ENCODE data around the gene REC8. TPM values are rescaled to one million over a fixed set of nuclear protein-coding genes. Genes with fewer than 3 reads are reported as not detected.

REC8 gene
- total RNA-seq, 1 donor from 2014 or later, result 18.5 TPM

- TF ChIP-seq CTCF (IDR thresholded peaks at IDR 0.05), result no peak
- Histone ChIP-seq H3K27me3 (no peaks in the 10 kb centered on the region), H3K36me3 (peaks cover 57% of the 10 kb centered on the region), H3K4me1 (no peaks in the 10 kb centered on the region), H3K9me3 (no peaks in the 10 kb centered on the region), H3K4me3 (no peak overlapping the region), H3K27ac (no peak overlapping the region)
- DNase-seq (no peak), ATAC-seq (no peak)
- intact Hi-C loops (cut with DNase I), result no loop called here
Measured at GRCh38 chr14:24204163-24205146, 32.6 kb downstream of the REC8 start.

GRCh38 chr14:24206260-24207103 lies 34.6 kb downstream of the REC8 start:
- peaks cover 70% of the 10 kb centered on the region for H3K36me3 ChIP-seq

GRCh38 chr14:24207104-24207551 lies 35.2 kb downstream of the REC8 start:
- no peak for ATAC-seq
- Histone ChIP-seq H3K27ac (no peak overlapping the region), H3K9me3 (no peaks in the 10 kb centered on the region), H3K4me3 (no peak overlapping the region), H3K27me3 (no peaks in the 10 kb centered on the region), H3K36me3 (peaks cover 65% of the 10 kb centered on the region), H3K4me1 (peaks cover 2% of the 10 kb centered on the region)
- DNase-seq, result no peak
- intact Hi-C loops (cut with DNase I), result no loop called here
- TF ChIP-seq CTCF (IDR thresholded peaks at IDR 0.05), result no peak

More at GRCh38 chr14:24206260-24207103, 34.6 kb downstream of the REC8 start:
- H3K27me3 ChIP-seq, result no peaks in the 10 kb centered on the region
- no peaks in the 10 kb centered on the region for H3K4me1 ChIP-seq
- DNase-seq (no peak), ATAC-seq (no peak)
- no peak overlapping the region for H3K27ac ChIP-seq
- intact Hi-C loops (cut with DNase I), result no loop called here
- H3K9me3 ChIP-seq, result no peaks in the 10 kb centered on the region
- no peak overlapping the region for H3K4me3 ChIP-seq
- TF ChIP-seq CTCF (IDR thresholded peaks at IDR 0.05), result no peak

DNA sequence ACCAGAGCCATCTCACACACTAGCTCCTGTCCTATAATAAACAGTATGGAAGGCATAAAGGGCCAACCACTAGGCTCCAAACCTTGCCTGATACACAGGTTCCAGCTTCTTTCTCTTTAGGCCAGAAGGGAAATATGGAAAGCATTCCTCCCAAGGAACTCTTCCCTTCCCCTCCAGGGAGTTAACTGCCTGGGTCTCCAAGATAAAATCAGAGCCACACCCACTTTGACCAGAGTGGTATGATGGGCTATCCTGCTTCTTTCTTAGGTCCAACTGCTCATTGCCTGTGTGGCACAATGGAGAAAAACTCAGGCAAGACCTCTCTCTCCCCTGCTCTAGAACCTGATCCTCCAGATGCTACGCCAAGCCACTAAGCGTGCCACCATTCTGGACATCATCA lies 35.7 kb downstream of the REC8 start:
- no peak for DNase-seq
- no peak overlapping the region for H3K4me3 ChIP-seq
- H3K27ac ChIP-seq, result no peak overlapping the region
- TF ChIP-seq CTCF (IDR thresholded peaks at IDR 0.05), result no peak
- no peaks in the 10 kb centered on the region for H3K9me3 ChIP-seq
- intact Hi-C loops (cut with DNase I), result no loop called here
- H3K27me3 ChIP-seq, result no peaks in the 10 kb centered on the region
- H3K36me3 ChIP-seq, result peaks cover 61% of the 10 kb centered on the region
- H3K4me1 ChIP-seq, result peaks cover 6% of the 10 kb centered on the region
- ATAC-seq, result no peak

- Histone ChIP-seq H3K9me3 (no peaks in the 10 kb centered on the region), H3K4me1 (peaks cover 10% of the 10 kb centered on the region), H3K27me3 (no peaks in the 10 kb centered on the region), H3K4me3 (no peak overlapping the region), H3K36me3 (peaks cover 48% of the 10 kb centered on the region), H3K27ac (no peak overlapping the region)
- TF ChIP-seq CTCF (IDR thresholded peaks at IDR 0.05), result no peak
- ATAC-seq (no peak), DNase-seq (no peak)
- intact Hi-C loops (cut with DNase I), result no loop called here
Measured at GRCh38 chr14:24211311-24211710, 39.4 kb downstream of the REC8 start.

Measured in upper lobe of right lung (tissue), 1 donor.